ENCODE measurements around the gene TENT4B.
"Not testable (repeated sequence)": the region's sequence is repeated elsewhere in the genome, so short reads cannot be mapped to it uniquely, and the experiment has no call there.

Gene TENT4B

DNA sequence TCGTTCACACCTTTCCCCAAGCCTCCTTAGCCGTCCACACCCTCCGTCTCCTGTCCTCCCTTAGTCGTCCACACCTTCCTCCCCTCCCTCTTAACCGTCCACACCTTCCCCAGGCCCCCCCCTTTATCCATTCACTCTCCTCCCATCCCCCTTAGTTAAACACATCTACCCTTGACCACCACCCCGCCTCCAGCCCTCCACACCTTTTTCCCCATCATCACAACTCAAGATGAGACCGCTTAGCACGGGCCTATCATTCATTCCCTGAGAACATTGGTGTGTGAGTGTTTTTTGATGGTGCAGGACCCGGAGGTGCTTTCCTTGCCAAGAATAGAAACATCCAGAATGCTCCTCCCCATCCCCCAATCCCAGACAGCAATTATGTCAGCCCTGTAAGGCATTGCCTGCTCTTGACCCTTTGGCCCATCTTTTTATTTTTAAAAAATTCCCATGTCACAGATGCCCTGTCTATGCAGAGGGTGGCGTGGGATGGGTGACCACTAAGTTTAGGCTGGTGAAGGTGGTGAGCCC is 1.4 kb downstream of the TENT4B start:
- no peak for DNase-seq (ENCODE audit: low read depth)

DNA sequence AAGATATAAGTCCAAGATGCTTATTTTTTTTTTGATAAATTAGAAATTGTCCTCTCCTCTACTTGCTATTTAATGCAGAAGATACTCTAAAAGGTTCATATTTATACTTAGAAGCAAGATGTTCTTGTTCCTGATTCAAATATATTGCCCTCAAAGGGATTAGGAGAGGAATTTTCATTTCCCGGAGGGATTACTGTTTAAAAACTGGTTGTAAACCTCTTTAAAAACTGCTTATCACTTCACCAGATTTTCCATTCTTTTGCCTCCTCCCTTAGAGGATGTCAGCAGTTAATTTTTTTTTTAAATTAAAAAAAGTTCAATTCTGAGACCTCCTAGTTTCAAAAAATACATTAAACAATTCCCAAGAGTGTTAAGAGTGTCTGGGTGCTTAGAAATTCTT is 2.8 kb downstream of the TENT4B start:
- no peak for DNase-seq (ENCODE audit: low read depth)

GRCh38 chr16:50156590-50156989 is 3.5 kb downstream of the TENT4B start:
- no peak for DNase-seq (ENCODE audit: low read depth)

DNA sequence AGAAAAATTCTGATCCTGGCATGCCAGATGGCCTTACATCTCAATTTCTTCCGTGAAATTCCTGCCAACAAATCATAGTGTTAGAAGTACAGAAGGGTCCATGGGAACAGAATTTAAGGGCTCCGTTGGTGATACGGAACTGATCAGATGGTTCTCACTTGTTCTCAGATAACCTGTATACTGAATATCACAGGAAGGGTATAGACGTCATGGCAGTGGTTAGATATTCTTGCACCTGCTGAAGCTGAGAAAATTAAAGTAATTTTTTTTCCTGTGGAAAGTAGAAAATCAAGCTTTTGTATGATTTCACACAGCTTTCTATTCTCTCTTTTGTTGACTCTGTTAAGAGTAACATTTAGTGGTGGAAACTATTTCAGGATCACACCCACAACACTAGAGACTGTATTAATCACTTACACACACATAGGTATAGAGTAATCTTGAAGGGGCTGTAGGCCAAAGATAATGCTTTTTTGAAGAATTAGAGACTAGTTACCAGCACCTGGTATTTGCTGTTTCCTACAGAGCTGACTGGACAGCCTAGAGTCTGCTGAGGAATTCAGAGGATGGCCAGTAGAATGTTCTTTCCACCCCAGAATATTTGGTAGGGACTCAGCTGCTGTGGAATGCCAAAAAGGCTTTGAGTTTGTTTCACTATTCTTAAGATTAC is 7.5 kb downstream of the TENT4B start:
- no peak for DNase-seq (ENCODE audit: low read depth)

DNA sequence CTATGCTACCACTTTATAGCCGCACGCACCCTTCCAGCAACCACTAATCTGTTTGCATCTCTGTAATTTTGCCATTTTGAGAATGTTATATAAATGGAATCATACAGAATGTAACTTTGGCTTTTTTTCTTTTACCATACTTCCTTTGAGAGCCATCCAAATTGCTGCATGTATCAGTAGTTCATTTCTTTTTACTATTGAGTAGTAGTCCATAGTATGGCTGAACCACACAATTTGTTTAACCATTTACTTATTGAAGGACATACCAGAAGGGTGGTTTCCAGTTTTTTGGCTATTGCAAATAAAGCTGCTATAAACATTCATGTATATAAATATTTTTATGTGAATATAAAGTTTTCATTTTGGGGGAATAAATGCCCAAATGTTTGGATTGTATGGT is 8.8 kb downstream of the TENT4B start:
- no peak for DNase-seq (ENCODE audit: low read depth)

DNA sequence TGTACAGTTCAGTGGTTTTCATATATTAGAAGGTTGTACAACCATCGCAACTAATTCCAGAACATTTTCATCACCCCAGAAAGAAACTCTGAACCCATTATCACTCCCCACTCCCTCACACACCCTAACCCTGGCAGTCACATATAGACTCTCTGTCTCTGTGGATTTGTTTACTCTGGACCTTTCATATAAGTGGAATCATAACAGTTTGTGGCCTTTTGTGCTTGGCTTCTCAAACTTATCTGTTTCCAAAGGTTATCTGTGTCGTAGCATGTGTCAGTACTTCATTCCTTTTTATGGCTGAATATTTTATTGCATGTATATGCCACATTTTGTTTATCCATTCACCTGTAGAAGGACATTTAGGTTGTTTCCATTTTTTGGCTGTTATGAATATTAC is 12.4 kb downstream of the TENT4B start:
- no peak for DNase-seq (ENCODE audit: low read depth)

DNA sequence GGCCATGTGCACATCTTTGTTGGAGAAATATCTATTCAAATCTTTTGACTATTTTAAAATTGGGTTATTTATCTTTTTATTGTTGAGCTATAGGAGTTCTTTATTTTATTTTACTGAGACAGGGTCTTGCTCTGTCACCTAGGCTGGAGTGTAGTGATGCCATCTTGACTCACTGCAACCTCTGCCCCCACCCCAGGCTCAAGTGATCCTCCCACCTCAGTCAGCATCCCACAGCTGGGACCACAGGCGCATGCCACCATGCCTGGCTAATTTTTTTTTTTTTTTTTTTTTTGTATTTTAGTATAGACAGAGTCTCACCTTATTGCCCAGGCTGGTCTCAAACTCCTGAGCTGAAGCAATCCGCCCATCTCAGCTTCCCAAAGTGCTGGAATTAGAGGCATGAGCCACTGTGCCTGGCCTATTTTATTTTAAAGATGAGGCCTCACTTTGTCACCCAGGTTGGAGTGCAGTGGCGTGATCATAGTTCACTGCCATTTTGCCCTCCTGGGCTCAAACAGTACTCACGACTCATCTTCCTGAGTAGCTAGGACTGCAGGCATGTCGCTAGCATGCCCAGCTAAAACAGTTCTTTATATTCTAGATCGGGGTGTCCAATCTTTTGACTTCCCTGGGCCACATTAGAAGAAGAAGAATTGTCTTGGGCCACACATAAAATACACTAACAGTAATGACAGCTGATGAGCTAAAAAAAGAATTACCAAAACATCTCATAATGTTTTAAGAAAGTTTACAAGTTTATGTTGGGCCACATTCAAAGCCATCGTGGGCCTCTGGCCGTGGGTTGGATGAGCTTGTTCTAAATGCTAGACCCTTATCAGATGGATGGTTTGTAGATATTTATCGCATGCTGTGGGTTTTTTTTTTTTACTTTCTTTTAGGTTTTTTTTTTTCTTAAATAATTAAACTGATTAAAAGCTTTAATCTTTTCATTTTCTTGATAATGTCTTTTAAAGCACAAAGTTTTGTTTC is 13.7 kb downstream of the TENT4B start:
- no peak for DNase-seq (ENCODE audit: low read depth)

DNA sequence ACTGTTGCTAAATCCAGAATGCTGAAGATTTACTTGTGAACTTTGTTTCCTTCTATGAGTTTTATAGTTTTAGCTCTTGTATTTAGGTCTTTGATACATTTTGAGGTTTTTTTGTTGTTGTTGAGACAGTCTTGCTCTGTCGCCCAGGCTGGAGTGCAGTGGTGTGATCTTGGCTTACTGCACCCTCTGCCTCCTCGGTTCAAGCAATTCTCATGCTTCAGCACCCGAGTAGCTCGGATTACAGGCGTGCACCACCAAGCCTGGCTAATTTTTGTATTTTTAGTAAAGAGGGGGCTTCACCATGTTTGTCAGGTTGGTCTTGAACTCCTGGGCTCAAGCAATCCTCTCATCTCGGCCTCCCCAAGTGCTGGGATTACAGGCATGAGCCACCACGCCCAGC is 14.4 kb downstream of the TENT4B start:
- DNase-seq (ENCODE audit: low read depth): no peak

DNA sequence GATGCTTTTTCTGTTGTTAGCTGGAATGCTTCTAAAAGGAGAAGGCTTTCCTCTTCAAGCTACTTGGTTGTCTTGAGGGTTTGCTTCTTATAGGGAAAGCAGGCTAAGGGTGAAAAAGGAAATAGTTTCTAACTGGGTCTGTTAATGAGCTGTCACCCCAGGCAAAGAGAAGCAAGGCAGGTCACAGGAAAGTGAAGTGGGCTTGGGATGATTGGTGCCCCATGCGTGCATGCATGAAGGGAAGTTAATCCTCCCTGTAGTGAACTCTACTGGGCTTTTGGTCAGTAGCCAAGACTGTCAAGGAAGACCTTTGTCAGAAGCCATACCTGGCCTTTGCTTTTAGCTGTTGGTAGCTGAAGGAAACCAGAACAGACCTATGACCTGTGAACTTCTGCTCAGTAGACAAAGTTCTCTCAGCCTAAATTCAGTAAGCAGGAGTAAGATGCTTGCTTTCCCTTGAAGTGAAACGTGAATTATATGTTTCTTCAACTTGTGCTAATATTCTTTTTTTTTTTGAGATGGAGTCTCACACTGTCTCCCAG is 16.5 kb downstream of the TENT4B start:
- no peak for DNase-seq (ENCODE audit: low read depth)

DNA sequence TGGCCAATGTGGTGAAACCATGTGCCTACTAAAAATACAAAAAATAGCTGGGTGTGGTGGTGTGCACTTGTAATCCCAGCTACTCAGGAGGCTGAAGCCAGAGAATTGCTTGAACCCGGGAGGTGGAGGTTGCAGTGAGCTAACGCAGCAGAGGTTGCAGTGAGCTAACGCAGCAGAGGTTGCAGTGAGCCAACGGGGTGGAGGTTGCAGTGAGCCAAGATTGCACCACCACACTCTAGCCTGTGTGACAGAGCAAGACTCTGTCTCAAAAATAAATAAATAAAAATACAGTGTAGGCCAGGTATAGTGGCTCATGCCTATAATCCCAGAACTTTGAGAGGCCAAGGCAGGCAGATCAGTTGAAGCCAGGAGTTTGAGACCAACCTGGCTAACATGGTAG is 18.7 kb downstream of the TENT4B start:
- DNase-seq (ENCODE audit: low read depth): not testable (repeated sequence)

DNA sequence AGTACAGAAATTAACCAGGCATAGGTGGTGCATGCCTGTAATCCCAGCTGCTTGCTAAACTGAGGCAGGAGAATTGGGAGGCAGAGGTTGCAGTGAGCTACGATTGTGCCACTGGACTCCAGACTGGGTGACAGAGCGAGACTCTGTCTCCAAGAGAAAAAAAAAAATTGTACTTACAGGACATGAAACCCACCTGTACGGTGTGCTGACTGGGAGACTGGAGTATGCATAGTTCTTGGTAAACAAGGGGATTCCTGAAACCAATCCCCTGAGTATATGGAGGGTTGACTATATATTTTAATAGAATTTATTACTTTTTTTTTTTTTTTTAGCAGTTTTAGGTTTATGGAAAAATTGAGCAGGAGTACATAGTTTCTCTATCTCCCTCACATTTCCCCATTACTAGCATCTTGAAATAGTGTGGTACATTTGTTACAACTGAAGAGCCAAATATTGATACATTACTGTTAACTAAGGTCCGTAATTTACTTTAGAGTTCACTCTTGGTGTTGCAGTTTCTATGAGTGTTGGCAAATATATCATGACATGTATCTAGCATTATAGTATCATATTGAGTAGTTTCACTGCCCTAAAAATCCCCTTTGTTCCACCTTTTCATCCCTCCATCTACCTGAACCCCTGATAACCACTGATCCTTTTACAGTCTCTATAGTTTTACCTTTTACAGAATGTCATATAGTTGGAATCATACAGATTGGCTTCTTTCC is 19.3 kb downstream of the TENT4B start:
- DNase-seq (ENCODE audit: low read depth): no peak

DNA sequence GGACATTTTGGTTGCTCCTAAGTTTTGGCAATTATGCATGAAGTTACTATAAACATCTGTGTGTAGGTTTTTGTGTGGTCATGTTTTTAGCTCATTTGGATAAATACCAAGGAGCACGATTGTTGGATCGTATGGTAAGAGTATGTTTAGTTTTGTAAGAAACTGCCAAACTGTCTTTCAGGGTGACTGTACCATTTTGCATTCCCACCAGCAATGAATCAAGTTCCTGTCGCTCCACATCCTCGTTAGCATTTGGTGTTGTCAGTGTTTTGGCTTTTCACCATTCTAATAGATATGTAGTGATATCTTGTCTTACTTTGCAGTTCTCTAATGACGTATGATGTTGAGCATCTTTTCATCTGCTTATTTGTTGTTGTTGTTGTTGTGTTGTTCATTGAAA is 20.2 kb downstream of the TENT4B start:
- DNase-seq (ENCODE audit: low read depth): no peak

- no peak for DNase-seq (ENCODE audit: low read depth)
Observed at GRCh38 chr16:50178491-50178941, 25.4 kb downstream of the TENT4B start.

DNA sequence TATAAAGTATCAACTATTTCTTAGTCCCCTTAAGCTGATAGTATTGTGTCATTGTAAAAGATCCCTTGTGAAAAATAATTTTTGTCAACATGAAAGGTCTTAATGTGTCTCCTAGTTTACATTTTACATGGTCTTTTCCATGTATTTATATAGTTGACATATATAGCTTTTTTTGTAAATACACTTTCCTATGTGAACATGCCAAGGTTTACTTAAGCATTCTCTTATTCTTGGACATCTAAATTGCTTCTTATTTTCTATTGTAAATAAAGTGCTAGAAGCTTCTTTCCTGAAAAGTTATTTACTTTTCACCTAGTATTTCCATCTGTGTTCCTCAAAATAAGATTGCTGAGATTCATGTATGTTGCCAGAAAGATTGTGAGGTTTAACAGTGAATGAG is 29.3 kb downstream of the TENT4B start:
- DNase-seq (ENCODE audit: low read depth): no peak

GRCh38 chr16:50183316-50183715 is 30.2 kb downstream of the TENT4B start:
- no peak for DNase-seq (ENCODE audit: low read depth)

DNA sequence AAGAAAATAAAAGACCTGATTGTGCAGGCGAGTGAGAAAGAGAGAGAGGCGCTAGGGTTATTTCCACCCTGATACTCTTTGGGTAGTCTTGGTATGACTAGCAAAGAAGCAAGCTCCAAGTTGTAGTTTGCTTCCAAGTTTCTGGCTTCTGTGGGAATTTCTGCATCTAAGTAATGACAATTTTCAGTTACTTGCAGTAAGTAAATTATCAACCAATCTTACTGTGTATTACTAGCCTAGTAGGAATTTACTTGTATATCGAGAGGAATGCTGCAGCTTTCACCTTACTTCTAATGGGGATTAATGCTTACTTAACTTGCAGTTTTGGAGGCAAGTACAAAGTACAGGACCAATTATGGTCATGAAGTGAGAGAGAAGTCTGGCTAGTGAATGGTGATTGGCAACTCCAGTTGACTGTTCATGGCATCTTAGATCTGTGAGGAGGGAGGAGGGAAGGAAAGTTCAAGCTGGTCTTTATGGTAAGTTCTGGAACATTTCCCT is 31.9 kb downstream of the TENT4B start:
- DNase-seq (ENCODE audit: low read depth): no peak

DNA sequence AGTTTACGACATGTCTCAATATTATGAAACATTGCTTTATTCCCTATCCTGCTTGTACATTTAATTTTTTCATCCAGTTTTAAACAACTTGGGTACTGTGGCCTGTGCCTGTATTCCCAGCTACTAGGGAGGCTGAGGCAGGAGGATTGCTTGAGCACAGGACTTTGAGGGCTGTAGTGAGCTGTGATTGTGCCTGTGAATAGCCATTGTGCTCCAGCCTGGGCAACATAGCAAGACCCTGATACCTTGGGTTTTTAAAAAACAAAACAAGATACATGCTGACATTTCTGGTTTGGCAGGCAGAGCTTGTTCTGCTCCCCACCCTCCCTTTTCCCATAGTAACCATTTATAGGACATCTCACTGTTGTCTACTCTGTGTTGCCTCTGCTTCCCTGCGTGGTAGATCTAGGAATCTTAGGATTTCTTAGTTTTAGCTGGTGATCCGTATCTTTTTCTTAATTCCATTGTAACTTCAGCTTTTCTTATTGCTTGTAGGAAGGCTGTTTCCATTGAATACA is 35.6 kb downstream of the TENT4B start:
- DNase-seq (ENCODE audit: low read depth): no peak

DNA sequence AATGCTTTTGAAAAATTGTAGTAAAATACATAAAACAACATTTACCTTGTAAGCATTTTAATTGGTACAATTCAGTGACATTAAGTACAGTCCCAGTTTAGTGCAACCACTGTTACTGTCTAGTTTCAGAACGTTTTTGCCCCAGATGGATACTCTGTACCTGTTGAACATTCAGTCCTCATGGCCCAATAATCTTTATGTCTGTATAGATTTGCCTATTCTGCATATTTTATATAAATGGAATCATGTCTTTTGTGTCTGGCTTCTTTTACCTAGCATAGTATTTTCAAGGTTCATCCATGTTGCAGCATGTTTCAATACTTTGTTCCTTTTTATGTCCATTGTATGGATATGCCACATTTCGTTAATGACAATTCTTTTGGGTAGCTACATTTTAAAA is 37.2 kb downstream of the TENT4B start:
- no peak for DNase-seq (ENCODE audit: low read depth)

DNA sequence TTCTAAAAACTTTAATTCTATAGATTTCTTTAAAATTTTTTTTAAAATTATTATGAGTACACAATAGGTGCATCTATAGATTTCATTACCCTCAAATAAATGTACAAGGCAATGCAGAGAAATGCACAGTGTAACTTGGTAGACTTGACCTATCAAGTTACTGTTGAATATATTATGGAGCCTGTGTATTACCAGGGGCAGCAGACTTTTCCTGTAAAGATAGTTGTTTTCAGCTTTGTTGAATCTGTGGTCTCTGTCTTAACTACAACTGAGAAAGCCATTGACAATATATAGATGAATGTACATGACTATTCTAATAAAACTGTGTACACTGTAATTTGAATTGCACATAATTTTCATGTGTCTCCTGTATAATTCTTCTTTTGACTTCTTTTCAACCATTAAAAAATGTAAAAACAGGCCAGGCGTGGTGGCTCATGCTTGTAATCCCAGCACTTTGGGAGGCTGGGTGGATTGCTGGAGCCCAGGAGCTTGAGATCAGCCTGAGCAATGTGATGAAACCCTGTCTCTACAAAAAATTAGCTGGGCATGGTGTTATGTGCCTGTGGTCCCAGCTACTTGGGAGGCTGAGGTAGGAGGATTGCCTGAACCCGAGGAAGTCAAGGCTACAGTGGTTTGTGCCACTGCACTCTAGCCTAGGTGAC is 39.4 kb downstream of the TENT4B start:
- DNase-seq (ENCODE audit: low read depth): no peak

GRCh38 chr16:50193594-50193993 is 40.5 kb downstream of the TENT4B start:
- no peak for DNase-seq (ENCODE audit: low read depth)

DNA sequence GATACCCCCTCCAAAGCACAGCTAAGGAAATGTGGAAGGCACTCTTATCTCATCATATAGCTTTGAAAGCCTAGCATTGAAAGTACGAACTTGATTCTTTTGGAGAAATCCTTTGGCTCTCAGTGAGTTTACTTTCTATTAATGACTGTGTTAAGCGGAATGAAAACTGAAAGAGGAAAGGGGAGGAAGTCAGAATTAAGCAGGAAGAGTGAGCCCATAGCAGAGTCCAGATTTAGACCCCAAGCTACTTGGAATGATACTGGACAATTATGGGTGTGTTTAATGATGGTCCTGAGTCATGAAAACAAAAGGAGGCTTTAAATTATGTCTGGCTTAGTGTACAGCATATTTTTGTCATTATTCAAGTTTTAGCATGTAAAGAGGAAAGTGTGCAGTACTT is 42.2 kb downstream of the TENT4B start:
- no peak for DNase-seq (ENCODE audit: low read depth)

Measured in stimulated activated CD8-positive, alpha-beta memory T cell treated with anti-CD3 and anti-CD28 coated beads, Interleukin-4, amount 100 ng/mL, for 24 hours (primary cell).